22Rv1 (cell line): ENCODE measurements around the gene ERG.

Source experiments
- CTCF ChIP-seq: fragments of 450-650 bp; IDR thresholded peaks from 2 replicates; pipeline ENCODE4 v1.5.1; 2017; ENCODE audit warnings: mild to moderate bottlenecking
- ZFX ChIP-seq: fragments of 450-650 bp; IDR thresholded peaks from 2 replicates; pipeline ENCODE4 v1.6.1; 2017; ENCODE audit warnings: antibody characterized with exemption, borderline replicate concordance

- TF ChIP-seq CTCF (no peak), ZFX (no peak)
These were observed 80.6 kb downstream of the ERG start for GRCh38 chr21:38417726-38418125.
